ENCODE measurements around the gene ITGA6. TPM values are rescaled to one million over a fixed set of nuclear protein-coding genes. Genes with fewer than 3 reads are reported as not detected.

Gene ITGA6
- total RNA-seq, 6 donors from 2014 or later: 38.1 to 99.7 (median 57.9) TPM

GRCh38 chr2:172415157-172415864, 12.1 kb upstream of the ITGA6 start:
- 74 to 78% methylated on average over 4 of the region's 4 CpGs for WGBS, 2 donors
- no peaks in the 10 kb centered on the region for H3K27me3 ChIP-seq
- H3K9me3 ChIP-seq: no peaks in the 10 kb centered on the region
- H3K4me1 ChIP-seq: no peaks in the 10 kb centered on the region
- ATAC-seq (ENCODE audit: low FRiP score in 2 of 2) (no peak), DNase-seq (no peak)
- TF ChIP-seq POLR2A (IDR thresholded peaks at IDR 0.05): no peak
- TF ChIP-seq CTCF (IDR thresholded peaks at IDR 0.05): no peak
- no peak for TF ChIP-seq POLR2AphosphoS5 (IDR thresholded peaks at IDR 0.05)
- TF ChIP-seq EP300 (IDR thresholded peaks at IDR 0.05): no peak
- H3K27ac ChIP-seq: no peak overlapping the region
- H3K36me3 ChIP-seq: no peaks in the 10 kb centered on the region
- H3K4me3 ChIP-seq: no peak overlapping the region

GRCh38 chr2:172415865-172416183, 11.6 kb upstream of the ITGA6 start:
- Histone ChIP-seq H3K36me3 (no peaks in the 10 kb centered on the region), H3K9me3 (no peaks in the 10 kb centered on the region), H3K4me1 (no peaks in the 10 kb centered on the region), H3K27ac (no peak overlapping the region), H3K27me3 (no peaks in the 10 kb centered on the region), H3K4me3 (no peak overlapping the region)
- no peak for ATAC-seq (ENCODE audit: low FRiP score in 2 of 2)
- DNase-seq: no peak
- WGBS, 2 donors: 89 to 92% methylated on average over 1 of the region's 1 CpG
- TF ChIP-seq CTCF (IDR thresholded peaks at IDR 0.05) (no peak), POLR2AphosphoS5 (IDR thresholded peaks at IDR 0.05) (no peak), POLR2A (IDR thresholded peaks at IDR 0.05) (no peak), EP300 (IDR thresholded peaks at IDR 0.05) (no peak)

GRCh38 chr2:172416447-172417058, 10.8 kb upstream of the ITGA6 start:
- H3K27me3 ChIP-seq: no peaks in the 10 kb centered on the region
- no peak for ATAC-seq (ENCODE audit: low FRiP score in 2 of 2)
- H3K9me3 ChIP-seq: no peaks in the 10 kb centered on the region
- H3K4me3 ChIP-seq: no peak overlapping the region
- 89 to 100% methylated on average over 1 of the region's 1 CpG for whole genome bisulfite sequencing, 2 donors
- no peaks in the 10 kb centered on the region for H3K4me1 ChIP-seq
- H3K36me3 ChIP-seq: no peaks in the 10 kb centered on the region
- H3K27ac ChIP-seq: no peak overlapping the region
- TF ChIP-seq CTCF (IDR thresholded peaks at IDR 0.05) (no peak), EP300 (IDR thresholded peaks at IDR 0.05) (no peak), POLR2AphosphoS5 (IDR thresholded peaks at IDR 0.05) (no peak), POLR2A (IDR thresholded peaks at IDR 0.05) (no peak)
- no peak for DNase-seq

- no peak overlapping the region for H3K27ac ChIP-seq
- WGBS, 2 donors: 29 to 48% methylated on average over 3 of the region's 3 CpGs
- no peak for DNase-seq
- no peaks in the 10 kb centered on the region for H3K4me1 ChIP-seq
- TF ChIP-seq CTCF (IDR thresholded peaks at IDR 0.05) (no peak), POLR2AphosphoS5 (IDR thresholded peaks at IDR 0.05) (no peak), EP300 (IDR thresholded peaks at IDR 0.05) (no peak), POLR2A (IDR thresholded peaks at IDR 0.05) (no peak)
- no peaks in the 10 kb centered on the region for H3K36me3 ChIP-seq
- no peaks in the 10 kb centered on the region for H3K9me3 ChIP-seq
- no peak for ATAC-seq (ENCODE audit: low FRiP score in 2 of 2)
- no peaks in the 10 kb centered on the region for H3K27me3 ChIP-seq
- H3K4me3 ChIP-seq: no peak overlapping the region
Observed at GRCh38 chr2:172420216-172420615, 7.2 kb upstream of the ITGA6 start.

- Histone ChIP-seq H3K4me3 (no peak overlapping the region), H3K9me3 (no peaks in the 10 kb centered on the region), H3K4me1 (peaks cover 8 to 16% (median 12%) of the 10 kb centered on the region in 4 donors), H3K27ac (no peak overlapping the region), H3K27me3 (no peaks in the 10 kb centered on the region), H3K36me3 (no peaks in the 10 kb centered on the region)
- ATAC-seq (ENCODE audit: low FRiP score in 2 of 2) (no peak), DNase-seq (no peak)
- TF ChIP-seq EP300 (IDR thresholded peaks at IDR 0.05) (no peak), POLR2AphosphoS5 (IDR thresholded peaks at IDR 0.05) (no peak), CTCF (IDR thresholded peaks at IDR 0.05) (no peak), POLR2A (IDR thresholded peaks at IDR 0.05) (no peak)
- 90 to 97% methylated on average over 6 of the region's 6 CpGs for WGBS, 2 donors
Observed at GRCh38 chr2:172423160-172423559, 4.2 kb upstream of the ITGA6 start.

Measured in upper lobe of left lung (tissue), 6 donors.